Adrenal gland (tissue), 12 donors: ENCODE results near the gene CCDC97. TPM values are rescaled to one million over a fixed set of nuclear protein-coding genes. Genes with fewer than 3 reads are reported as not detected.

ENCODE experiments used
- DNase-seq, 7 donors: peaks; one replicate each; pipeline ENCODE4 v3.0.0-alpha.2; 2019 to 2020
- H3K27ac ChIP-seq, 5 donors: fragments of 200-600 bp; sonication (generic) in 4 of 5; 1 replicate in 3 of 5; 2 replicates in 2 of 5; pipeline versions ENCODE4 v1.5.1 to v1.8.0; 2016 to 2020; ENCODE audit warnings: mild to moderate bottlenecking in 1 of 5
- H3K27me3 ChIP-seq: fragments of 200-600 bp; 2 replicates; pipeline ENCODE4 v1.8.0; 2021
- H3K36me3 ChIP-seq, 2 donors: fragments of 200-600 bp; replicated peaks in 1 of 2; 1 replicate in 1 of 2; 2 replicates in 1 of 2; pipeline versions ENCODE4 v1.5.1 to v1.8.0; 2018 to 2022
- H3K4me1 ChIP-seq, 2 donors: fragments of 200-600 bp; replicated peaks in 1 of 2; 1 replicate in 1 of 2; 2 replicates in 1 of 2; pipeline versions ENCODE4 v1.5.1 to v1.8.0; 2018 to 2021
- H3K4me3 ChIP-seq, 4 donors: fragments of 200-600 bp; sonication (generic) in 3 of 4; one replicate each; pipeline ENCODE4 v1.5.1; 2016 to 2018
- H3K9me3 ChIP-seq, 3 donors: fragments of 200-600 bp; sonication (generic) in 1 of 3; replicated peaks in 1 of 3; 1 replicate in 2 of 3; 2 replicates in 1 of 3; pipeline versions ENCODE4 v1.5.1 to v1.8.0; 2016 to 2021
- CTCF ChIP-seq, 6 experiments: fragments of 450-650 bp in 4 of 6; fragments of 200-600 bp in 2 of 6; sonication (generic) in 1 of 6; IDR thresholded peaks; 1 replicate in 5 of 6; 2 replicates in 1 of 6; pipeline versions ENCODE4 v1.5.1 to v1.8.0; 2016 to 2021; ENCODE audit warnings: antibody characterized with exemption in 6 of 6, mild to moderate bottlenecking in 2 of 6, moderate library complexity in 1 of 6
- POLR2A ChIP-seq, 2 donors: fragments of 450-650 bp; IDR thresholded peaks; one replicate each; pipeline ENCODE4 v1.6.1; 2017; ENCODE audit warnings: antibody characterized with exemption in 2 of 2, mild to moderate bottlenecking in 2 of 2, moderate library complexity in 1 of 2
- WGBS, 4 donors: extraction: QIAGEN DNeasy Blood & Tissue Kit in 2 of 4; methylation state at CpG; one replicate each; pipeline versions ENCODE4 v1.1.5 to v1.1.7; 2013 to 2017; 5-methylcytosine and 5-hydroxymethylcytosine counted together
- intact Hi-C, 2 donors: fragments of 100-400 bp; cut with DNase I; formaldehyde crosslinking; loops; one replicate each; pipeline versions ENCODE4 v1.14.1 to v1.15.0; 2022 to 2023
- polyA plus RNA-seq, 3 donors: library from polyadenylated mRNA; stranded (reverse); fragments of 200-250 nt in 2 of 3; fragments of 350-450 nt in 1 of 3; fragmentation: Illumina TruSeq in 1 of 3; extraction: RNeasy Lipid Tissue Mini Kit (QIAGEN cat#74804) in 1 of 3; gene quantifications; one replicate each; pipeline ENCODE4 v1.2.3, GENCODE V29; 2013 to 2014
- total RNA-seq, 9 donors: library from RNA; depleted of rRNA in 4 of 9; stranded (reverse); fragments of >200 nt in 4 of 9; fragments of 120-200 nt in 1 of 9; fragmentation: NEBNext Ultra II Directional in 1 of 9; extraction: Animal tissue kit (Norgen Biotek cat#: 25700) in 1 of 9; gene quantifications; one replicate each; pipeline versions ENCODE4 v1.1.0 to v1.2.4, GENCODE V29; 2013 to 2023
- donor health status: healthy with polysubstance abuse.
- donor health status: Bipolar disorder and iron deficiency.
- donor health status: DM: yes; HTN: yes; CAD: no.
- donor health status: DM: no; HTN: no; CAD: no.
- donor health status: DM: no; HTN: no; CAD: no.
- donor health status: DM: yes; HTN: yes; CAD: no.

The CCDC97 gene
- total and polyA plus RNA-seq, 12 donors: 8.2 to 25.6 (median 16.4) TPM

GRCh38 chr19:41295499-41295898, 14.5 kb upstream of the CCDC97 start:
- intact Hi-C loops: no loop called here
- peaks cover 0 to 74% of the 10 kb centered on the region in 2 donors for H3K36me3 ChIP-seq
- no peaks in the 10 kb centered on the region for H3K27me3 ChIP-seq
- no peak overlapping the region for H3K4me3 ChIP-seq
- no peak for TF ChIP-seq CTCF (IDR thresholded peaks at IDR 0.05)
- no peak for TF ChIP-seq POLR2A (IDR thresholded peaks at IDR 0.05)
- H3K4me1 ChIP-seq: peaks cover 25 to 44% of the 10 kb centered on the region in 2 donors
- WGBS, 4 donors: 56 to 63% (median 61%) methylated on average over 6 of the region's 6 CpGs
- H3K27ac ChIP-seq: peak overlapping the region in 3 of 5 donors; percentile 2 to 73 (median 24)
- no peak for DNase-seq
- no peaks in the 10 kb centered on the region for H3K9me3 ChIP-seq

- peak overlapping the region in 2 of 5 donors; percentile 73 to 80 for H3K27ac ChIP-seq
- no peaks in the 10 kb centered on the region for H3K27me3 ChIP-seq
- TF ChIP-seq POLR2A (IDR thresholded peaks at IDR 0.05) (no peak), CTCF (IDR thresholded peaks at IDR 0.05) (no peak)
- H3K36me3 ChIP-seq: peaks cover 0 to 74% of the 10 kb centered on the region in 2 donors
- no peak for DNase-seq
- no peaks in the 10 kb centered on the region for H3K9me3 ChIP-seq
- H3K4me1 ChIP-seq: peaks cover 25 to 44% of the 10 kb centered on the region in 2 donors
- intact Hi-C loops: no loop called here
- H3K4me3 ChIP-seq: no peak overlapping the region
- WGBS, 4 donors: 83 to 95% (median 90%) methylated on average over 1 to 2 of the region's 2 CpGs
Measured at GRCh38 chr19:41296433-41296871, 13.5 kb upstream of the CCDC97 start.

- H3K4me3 ChIP-seq: no peak overlapping the region
- peaks cover 0 to 73% of the 10 kb centered on the region in 2 donors for H3K36me3 ChIP-seq
- intact Hi-C loops: no loop called here
- H3K9me3 ChIP-seq: no peaks in the 10 kb centered on the region
- no peak for TF ChIP-seq CTCF (IDR thresholded peaks at IDR 0.05)
- no peak for TF ChIP-seq POLR2A (IDR thresholded peaks at IDR 0.05)
- WGBS, 4 donors: 69 to 87% (median 75%) methylated on average over 3 to 7 of the region's 7 CpGs
- H3K27ac ChIP-seq: peak overlapping the region in 4 of 5 donors; percentile 50 to 80 (median 68)
- no peaks in the 10 kb centered on the region for H3K27me3 ChIP-seq
- peaks cover 25 to 44% of the 10 kb centered on the region in 2 donors for H3K4me1 ChIP-seq
- DNase-seq: peak in 1 of 7 donors; percentile 89
Measured at GRCh38 chr19:41297628-41298347, 12.2 kb upstream of the CCDC97 start.

GRCh38 chr19:41298348-41298964, 11.5 kb upstream of the CCDC97 start:
- Histone ChIP-seq H3K9me3 (no peaks in the 10 kb centered on the region), H3K4me3 (no peak overlapping the region), H3K27ac (peak overlapping the region in 4 of 5 donors; percentile 50 to 80 (median 68)), H3K4me1 (peaks cover 25 to 44% of the 10 kb centered on the region in 2 donors), H3K27me3 (no peaks in the 10 kb centered on the region), H3K36me3 (peaks cover 0 to 73% of the 10 kb centered on the region in 2 donors)
- intact Hi-C loops: no loop called here
- peak; percentile 53 to 88 (median 72) for DNase-seq
- TF ChIP-seq POLR2A (IDR thresholded peaks at IDR 0.05) (no peak), CTCF (IDR thresholded peaks at IDR 0.05) (no peak)
- 27 to 33% (median 32%) methylated on average over 4 of the region's 4 CpGs for WGBS, 4 donors
